Memory B cell (primary cell): Measurements from ENCODE around the gene LRRC38.

Experiments used
- ATAC-seq: fragments of 150-1000 bp; cut with Tn5 transposase; 2 replicates; pipeline ENCODE4 v1.10.0; 2021; ENCODE audit warnings: low read depth, mild to moderate bottlenecking, moderate library complexity
- DNase-seq, 2 donors: peaks; one replicate each; pipeline ENCODE4 v3.0.0; 2022; ENCODE audit warnings: low spot score in 2 of 2
- H3K27ac Mint-ChIP-seq: one replicate; pipeline ENCODE4 v1.8.0; 2022; ENCODE audit warnings: mild to moderate bottlenecking, moderate library complexity, mixed read lengths
- H3K27me3 Mint-ChIP-seq: one replicate; pipeline ENCODE4 v1.8.0; 2022; ENCODE audit warnings: mixed read lengths
- H3K36me3 Mint-ChIP-seq: one replicate; pipeline ENCODE4 v1.8.0; 2022; ENCODE audit warnings: mild to moderate bottlenecking, mixed read lengths
- H3K4me1 Mint-ChIP-seq: one replicate; pipeline ENCODE4 v1.8.0; 2022; ENCODE audit warnings: mixed read lengths
- H3K4me3 Mint-ChIP-seq: one replicate; pipeline ENCODE4 v1.8.0; 2022; ENCODE audit warnings: mild to moderate bottlenecking, moderate library complexity, mixed read lengths
- H3K9me3 Mint-ChIP-seq: one replicate; pipeline ENCODE4 v1.8.0; 2022; ENCODE audit warnings: mixed read lengths

The LRRC38 gene

GRCh38 chr1:13505020-13505419, 8.8 kb downstream of the LRRC38 start:
- H3K36me3 Mint-ChIP-seq = no peaks in the 10 kb centered on the region

DNA sequence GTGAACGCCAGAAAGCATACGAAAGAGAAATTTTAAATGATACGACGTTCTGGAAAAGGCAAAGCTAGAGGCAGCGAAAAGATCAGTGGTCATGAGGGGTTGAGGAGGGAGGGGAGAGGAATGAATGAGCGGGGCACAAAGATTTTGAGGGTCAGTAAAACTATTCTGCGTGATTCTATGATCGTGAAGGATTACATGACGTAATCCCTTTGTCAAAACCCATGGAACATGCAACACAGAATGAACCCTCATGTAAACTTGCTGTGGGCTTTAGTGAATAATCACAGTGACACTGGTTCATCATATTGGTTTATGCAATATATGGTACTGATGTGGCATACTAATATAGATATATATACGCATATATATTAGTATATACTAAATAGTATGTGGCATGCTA, 13.0 kb downstream of the LRRC38 start:
- ATAC-seq = no peak
- peaks cover 28% of the 10 kb centered on the region for H3K27me3 Mint-ChIP-seq

More at GRCh38 chr1:13505020-13505419, 8.8 kb downstream of the LRRC38 start:
- Mint-ChIP-seq H3K4me3 (no peak overlapping the region), H3K4me1 (peaks cover 5% of the 10 kb centered on the region), H3K27ac (no peak overlapping the region), H3K27me3 (peaks cover 24% of the 10 kb centered on the region), H3K9me3 (no peaks in the 10 kb centered on the region)
- ATAC-seq (no peak), DNase-seq (no peak)

GRCh38 chr1:13499422-13499821, 14.4 kb downstream of the LRRC38 start:
- Mint-ChIP-seq H3K27ac (no peak overlapping the region), H3K36me3 (no peaks in the 10 kb centered on the region), H3K4me3 (no peak overlapping the region), H3K4me1 (peaks cover 2% of the 10 kb centered on the region), H3K9me3 (no peaks in the 10 kb centered on the region), H3K27me3 (peaks cover 28% of the 10 kb centered on the region)
- DNase-seq (no peak), ATAC-seq (no peak)

More for the DNA sequence above, 13.0 kb downstream of the LRRC38 start:
- Mint-ChIP-seq H3K9me3 (no peaks in the 10 kb centered on the region), H3K4me3 (no peak overlapping the region), H3K27ac (no peak overlapping the region), H3K36me3 (no peaks in the 10 kb centered on the region), H3K4me1 (peaks cover 2% of the 10 kb centered on the region)
- DNase-seq = no peak

DNA sequence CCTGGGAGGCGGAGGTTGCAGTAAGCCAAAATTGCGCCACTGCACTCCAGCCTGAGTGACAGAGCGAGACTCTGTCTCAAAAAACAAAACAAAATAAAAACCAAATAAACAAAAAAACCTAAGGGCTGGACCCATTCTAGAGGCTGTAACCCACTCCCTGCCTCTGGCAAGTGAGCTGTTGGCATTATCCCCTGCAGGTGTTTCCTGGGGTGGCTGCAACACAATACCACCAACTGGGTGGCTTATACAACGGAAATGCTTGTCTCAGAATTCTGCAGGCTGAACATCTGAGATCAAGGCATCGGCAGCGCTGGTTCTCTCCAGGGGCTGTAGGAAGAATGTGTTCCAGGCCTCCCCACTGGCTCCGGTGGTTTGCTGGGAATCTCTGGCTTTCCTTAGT, 15.2 kb downstream of the LRRC38 start:
- Mint-ChIP-seq H3K36me3 (no peaks in the 10 kb centered on the region), H3K27me3 (peaks cover 23% of the 10 kb centered on the region), H3K27ac (no peak overlapping the region), H3K9me3 (no peaks in the 10 kb centered on the region), H3K4me3 (no peak overlapping the region), H3K4me1 (no peaks in the 10 kb centered on the region)
- DNase-seq = no peak
- ATAC-seq = no peak

- H3K36me3 Mint-ChIP-seq = no peaks in the 10 kb centered on the region
- ATAC-seq = no peak
- H3K9me3 Mint-ChIP-seq = no peaks in the 10 kb centered on the region
- no peak overlapping the region for H3K27ac Mint-ChIP-seq
- H3K4me1 Mint-ChIP-seq = no peaks in the 10 kb centered on the region
- no peak overlapping the region for H3K4me3 Mint-ChIP-seq
- peaks cover 24% of the 10 kb centered on the region for H3K27me3 Mint-ChIP-seq
- DNase-seq = no peak
Measured at GRCh38 chr1:13495186-13495585, 18.6 kb downstream of the LRRC38 start.

DNA sequence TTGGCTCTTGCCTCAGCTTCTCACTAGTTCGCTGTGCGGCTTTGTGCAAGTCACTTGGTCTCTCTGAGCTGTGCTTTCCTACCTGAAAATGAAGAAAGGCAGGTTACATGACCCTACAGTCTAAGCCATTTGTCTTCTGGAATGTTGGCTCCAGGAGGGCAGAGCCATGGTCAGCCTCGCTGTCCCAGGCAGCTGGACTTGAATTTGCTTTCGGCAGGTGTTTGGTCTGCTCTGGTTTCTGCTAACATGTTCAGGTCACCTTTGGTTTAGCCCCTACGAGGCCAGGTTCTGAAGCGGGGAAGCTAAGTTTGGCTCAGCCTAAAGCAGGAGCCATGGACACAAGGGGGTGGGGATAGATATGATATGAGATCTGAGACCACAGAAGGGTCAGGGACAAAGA, 19.1 kb downstream of the LRRC38 start:
- Mint-ChIP-seq H3K4me1 (no peaks in the 10 kb centered on the region), H3K4me3 (no peak overlapping the region), H3K27me3 (peaks cover 24% of the 10 kb centered on the region)

GRCh38 chr1:13494025-13494424, 19.8 kb downstream of the LRRC38 start:
- no peak overlapping the region for H3K27ac Mint-ChIP-seq
- DNase-seq (no peak), ATAC-seq (no peak)
- no peak overlapping the region for H3K4me3 Mint-ChIP-seq
- H3K9me3 Mint-ChIP-seq = no peaks in the 10 kb centered on the region
- no peaks in the 10 kb centered on the region for H3K4me1 Mint-ChIP-seq
- peaks cover 23% of the 10 kb centered on the region for H3K27me3 Mint-ChIP-seq
- H3K36me3 Mint-ChIP-seq = no peaks in the 10 kb centered on the region

More for the DNA sequence above, 19.1 kb downstream of the LRRC38 start:
- ATAC-seq (no peak), DNase-seq (no peak)
- H3K9me3 Mint-ChIP-seq = no peaks in the 10 kb centered on the region
- no peaks in the 10 kb centered on the region for H3K36me3 Mint-ChIP-seq
- no peak overlapping the region for H3K27ac Mint-ChIP-seq

- Mint-ChIP-seq H3K27me3 (peaks cover 19% of the 10 kb centered on the region), H3K9me3 (no peaks in the 10 kb centered on the region), H3K4me3 (no peak overlapping the region), H3K36me3 (no peaks in the 10 kb centered on the region), H3K27ac (no peak overlapping the region), H3K4me1 (no peaks in the 10 kb centered on the region)
- DNase-seq (no peak), ATAC-seq (no peak)
Measured at GRCh38 chr1:13492711-13493110, 21.1 kb downstream of the LRRC38 start.

GRCh38 chr1:13487957-13488356, 25.8 kb downstream of the LRRC38 start:
- H3K27ac Mint-ChIP-seq = no peak overlapping the region
- H3K27me3 Mint-ChIP-seq = peaks cover 18% of the 10 kb centered on the region
- ATAC-seq (no peak), DNase-seq (no peak)
- no peaks in the 10 kb centered on the region for H3K4me1 Mint-ChIP-seq
- H3K36me3 Mint-ChIP-seq = no peaks in the 10 kb centered on the region
- no peaks in the 10 kb centered on the region for H3K9me3 Mint-ChIP-seq
- no peak overlapping the region for H3K4me3 Mint-ChIP-seq

GRCh38 chr1:13487143-13487868, 26.5 kb downstream of the LRRC38 start:
- no peak overlapping the region for H3K27ac Mint-ChIP-seq
- no peak for ATAC-seq
- H3K36me3 Mint-ChIP-seq = no peaks in the 10 kb centered on the region

GRCh38 chr1:13483946-13484345, 29.9 kb downstream of the LRRC38 start:
- Mint-ChIP-seq H3K27me3 (peaks cover 12% of the 10 kb centered on the region), H3K36me3 (no peaks in the 10 kb centered on the region), H3K27ac (no peak overlapping the region), H3K9me3 (no peaks in the 10 kb centered on the region), H3K4me1 (no peaks in the 10 kb centered on the region), H3K4me3 (no peak overlapping the region)
- ATAC-seq (no peak), DNase-seq (no peak)

More at GRCh38 chr1:13487143-13487868, 26.5 kb downstream of the LRRC38 start:
- H3K4me3 Mint-ChIP-seq = no peak overlapping the region
- no peaks in the 10 kb centered on the region for H3K9me3 Mint-ChIP-seq
- peaks cover 13% of the 10 kb centered on the region for H3K27me3 Mint-ChIP-seq
- H3K4me1 Mint-ChIP-seq = no peaks in the 10 kb centered on the region
- DNase-seq = no peak

GRCh38 chr1:13482600-13482999, 31.2 kb downstream of the LRRC38 start:
- no peak overlapping the region for H3K27ac Mint-ChIP-seq
- H3K4me3 Mint-ChIP-seq = no peak overlapping the region
- H3K27me3 Mint-ChIP-seq = peaks cover 12% of the 10 kb centered on the region
- H3K4me1 Mint-ChIP-seq = no peaks in the 10 kb centered on the region
- ATAC-seq (no peak), DNase-seq (no peak)
- no peaks in the 10 kb centered on the region for H3K36me3 Mint-ChIP-seq
- no peaks in the 10 kb centered on the region for H3K9me3 Mint-ChIP-seq

GRCh38 chr1:13479171-13479856, 34.5 kb downstream of the LRRC38 start:
- no peak for ATAC-seq
- Mint-ChIP-seq H3K9me3 (peaks cover 2% of the 10 kb centered on the region), H3K4me3 (no peak overlapping the region)

GRCh38 chr1:13478692-13479091, 35.1 kb downstream of the LRRC38 start:
- Mint-ChIP-seq H3K36me3 (no peaks in the 10 kb centered on the region), H3K27ac (no peak overlapping the region), H3K4me1 (no peaks in the 10 kb centered on the region), H3K4me3 (no peak overlapping the region), H3K27me3 (peaks cover 5% of the 10 kb centered on the region), H3K9me3 (peaks cover 2% of the 10 kb centered on the region)
- no peak for ATAC-seq
- DNase-seq = no peak

More at GRCh38 chr1:13479171-13479856, 34.5 kb downstream of the LRRC38 start:
- Mint-ChIP-seq H3K4me1 (no peaks in the 10 kb centered on the region), H3K36me3 (no peaks in the 10 kb centered on the region), H3K27me3 (peaks cover 3% of the 10 kb centered on the region), H3K27ac (no peak overlapping the region)
- DNase-seq = no peak
